Mesenchymal stem cell (in vitro differentiated cells and primary cell): Measurements from ENCODE around the gene THBS1.

Experiments
- DNase-seq: peaks from one replicate; pipeline ENCODE4 v3.0.0-alpha.2; 2013
- H2AFZ ChIP-seq: one replicate; pipeline ENCODE4 v1.6.1; 2013; ENCODE audit warnings: low read depth, mild to moderate bottlenecking, control low read depth, inconsistent platforms, low read length, moderate library complexity
- H2AK5ac ChIP-seq: 2 replicates; pipeline ENCODE4 v1.6.1; 2013; ENCODE audit warnings: low read length, moderate library complexity, mild to moderate bottlenecking, inconsistent platforms; ENCODE audit not compliant: severe bottlenecking
- H2BK120ac ChIP-seq: one replicate; pipeline ENCODE4 v1.6.1; 2013; ENCODE audit warnings: low read depth, mild to moderate bottlenecking, inconsistent platforms, low read length, moderate library complexity
- H2BK12ac ChIP-seq, 2 experiments: one replicate each; pipeline ENCODE4 v1.6.1; 2013; ENCODE audit warnings: inconsistent platforms in 2 of 2, low read length in 2 of 2, mild to moderate bottlenecking in 2 of 2, moderate library complexity in 2 of 2, control low read depth in 1 of 2
- H2BK15ac ChIP-seq: one replicate; pipeline ENCODE4 v1.6.1; 2013; ENCODE audit warnings: mild to moderate bottlenecking, low read depth, inconsistent platforms; ENCODE audit not compliant: poor library complexity, severe bottlenecking
- H2BK5ac ChIP-seq: 2 replicates; pipeline ENCODE4 v1.6.1; 2013; ENCODE audit warnings: low read depth, mild to moderate bottlenecking, low read length, control low read depth, inconsistent platforms; ENCODE audit not compliant: poor library complexity, severe bottlenecking
- H3K14ac ChIP-seq, 2 experiments: one replicate each; pipeline ENCODE4 v1.6.1; 2013; ENCODE audit warnings: inconsistent platforms in 2 of 2, low read length in 2 of 2, control low read depth in 1 of 2, mild to moderate bottlenecking in 1 of 2, moderate library complexity in 1 of 2
- H3K18ac ChIP-seq, 2 experiments: one replicate each; pipeline ENCODE4 v1.6.1; 2013; ENCODE audit warnings: inconsistent platforms in 2 of 2, low read length in 2 of 2, control low read depth in 1 of 2, low read depth in 1 of 2, mild to moderate bottlenecking in 1 of 2
- H3K23ac ChIP-seq, 2 experiments: one replicate each; pipeline ENCODE4 v1.6.1; 2013; ENCODE audit warnings: inconsistent platforms in 2 of 2, low read length in 2 of 2, mild to moderate bottlenecking in 2 of 2, moderate library complexity in 2 of 2, control low read depth in 1 of 2
- H3K27ac ChIP-seq: 2 replicates; pipeline ENCODE4 v1.5.1; 2013; ENCODE audit warnings: mild to moderate bottlenecking, moderate library complexity, low read length, control low read depth, inconsistent platforms; ENCODE audit not compliant: poor library complexity, severe bottlenecking
- H3K27me3 ChIP-seq, 2 experiments: 2 replicates each; pipeline versions ENCODE4 v1.6.1 to v1.7.0; 2013; ENCODE audit warnings: low read length in 2 of 2, mild to moderate bottlenecking in 2 of 2, moderate library complexity in 2 of 2, control low read depth in 1 of 2, inconsistent platforms in 1 of 2; ENCODE audit not compliant: control insufficient read depth in 1 of 2, insufficient read depth in 1 of 2
- H3K36me3 ChIP-seq, 2 experiments: 2 replicates each; pipeline versions ENCODE4 v1.6.1 to v1.7.0; 2013; ENCODE audit warnings: low read length in 2 of 2, control low read depth in 1 of 2, inconsistent platforms in 1 of 2, low read depth in 1 of 2, mild to moderate bottlenecking in 1 of 2; ENCODE audit not compliant: insufficient read depth in 2 of 2, control insufficient read depth in 1 of 2
- H3K4ac ChIP-seq, 2 experiments: one replicate each; pipeline ENCODE4 v1.6.1; 2013; ENCODE audit warnings: inconsistent platforms in 2 of 2, low read length in 2 of 2, mild to moderate bottlenecking in 2 of 2, moderate library complexity in 2 of 2, control low read depth in 1 of 2, low read depth in 1 of 2
- H3K4me1 ChIP-seq: 2 replicates; pipeline ENCODE4 v1.6.1; 2013; ENCODE audit warnings: low read depth, low read length, control low read depth; ENCODE audit not compliant: control insufficient read depth, insufficient read depth
- H3K4me2 ChIP-seq: 2 replicates; pipeline ENCODE4 v1.6.1; 2013; ENCODE audit warnings: low read length, mild to moderate bottlenecking, inconsistent platforms; ENCODE audit not compliant: poor library complexity, severe bottlenecking
- H3K4me3 ChIP-seq, 2 experiments: 2 replicates each; pipeline versions ENCODE4 v1.5.1 to v1.7.0; 2013; ENCODE audit warnings: low read length in 2 of 2, mild to moderate bottlenecking in 2 of 2, control low read depth in 1 of 2, low read depth in 1 of 2; ENCODE audit not compliant: insufficient read depth in 1 of 2
- H3K79me1 ChIP-seq: replicated peaks from 2 replicates; pipeline ENCODE4 v1.6.1; 2013; ENCODE audit warnings: mild to moderate bottlenecking, control low read depth, low read length, inconsistent platforms; ENCODE audit not compliant: poor library complexity, severe bottlenecking
- H3K9ac ChIP-seq: 2 replicates; pipeline ENCODE4 v1.7.0; 2013; ENCODE audit warnings: mild to moderate bottlenecking, low read length, moderate library complexity
- H3K9me3 ChIP-seq: 2 replicates; pipeline ENCODE4 v1.7.0; 2013; ENCODE audit warnings: mild to moderate bottlenecking, low read length; ENCODE audit not compliant: control insufficient read depth
- H4K8ac ChIP-seq: one replicate; pipeline ENCODE4 v1.6.1; 2013; ENCODE audit warnings: inconsistent platforms, mild to moderate bottlenecking, low read length, moderate library complexity
- H4K91ac ChIP-seq: one replicate; pipeline ENCODE4 v1.6.1; 2013; ENCODE audit warnings: mild to moderate bottlenecking, low read length, inconsistent platforms
- WGBS: methylation state at CpG from one replicate; pipeline ENCODE4 v1.1.7; 2013; ENCODE audit warnings: mixed read lengths; 5-methylcytosine and 5-hydroxymethylcytosine counted together

THBS1 gene

DNA sequence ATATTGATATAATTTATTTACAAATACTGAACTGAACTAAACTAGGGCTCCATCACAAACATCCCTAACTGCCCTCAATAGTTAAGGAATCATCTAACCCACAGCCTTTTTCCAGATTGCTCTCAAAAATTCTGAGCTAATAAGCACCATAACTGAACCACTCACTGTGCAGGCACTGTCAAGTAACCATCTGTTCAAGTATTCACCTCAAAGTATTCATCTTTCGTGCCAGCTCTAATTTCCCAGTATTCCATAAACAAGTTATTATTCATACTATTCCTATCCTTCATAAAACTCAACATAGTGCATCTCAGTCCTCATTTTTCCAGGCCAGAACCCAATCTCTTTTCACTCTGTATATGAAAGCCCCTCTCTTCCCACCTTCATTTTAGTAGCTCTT lies 41.1 kb downstream of the THBS1 start:
- no peaks in the 10 kb centered on the region for H3K27me3 ChIP-seq
- H3K4me2 ChIP-seq: no peak overlapping the region
- no peak overlapping the region for H2BK5ac ChIP-seq
- no peak overlapping the region for H3K9ac ChIP-seq
- H2BK15ac ChIP-seq: no peak overlapping the region
- H3K4me3 ChIP-seq: no peak overlapping the region
- H4K91ac ChIP-seq: no peak overlapping the region
- no peak overlapping the region for H2AFZ ChIP-seq
- no peak overlapping the region for H3K23ac ChIP-seq
- 97% methylated on average over 1 of the region's 1 CpG for WGBS
- H3K27ac ChIP-seq: no peak overlapping the region
- H3K79me1 ChIP-seq: no peaks in the 10 kb centered on the region
- H3K36me3 ChIP-seq: no peaks in the 10 kb centered on the region
- H3K18ac ChIP-seq: no peak overlapping the region
- H3K9me3 ChIP-seq: no peaks in the 10 kb centered on the region
- no peak overlapping the region for H2BK120ac ChIP-seq
- H3K4me1 ChIP-seq: peaks cover 11% of the 10 kb centered on the region
- no peak overlapping the region for H3K14ac ChIP-seq
- H3K4ac ChIP-seq: no peak overlapping the region
- H4K8ac ChIP-seq: no peak overlapping the region
- no peak overlapping the region for H2AK5ac ChIP-seq
- H2BK12ac ChIP-seq: no peak overlapping the region
- DNase-seq: no peak

DNA sequence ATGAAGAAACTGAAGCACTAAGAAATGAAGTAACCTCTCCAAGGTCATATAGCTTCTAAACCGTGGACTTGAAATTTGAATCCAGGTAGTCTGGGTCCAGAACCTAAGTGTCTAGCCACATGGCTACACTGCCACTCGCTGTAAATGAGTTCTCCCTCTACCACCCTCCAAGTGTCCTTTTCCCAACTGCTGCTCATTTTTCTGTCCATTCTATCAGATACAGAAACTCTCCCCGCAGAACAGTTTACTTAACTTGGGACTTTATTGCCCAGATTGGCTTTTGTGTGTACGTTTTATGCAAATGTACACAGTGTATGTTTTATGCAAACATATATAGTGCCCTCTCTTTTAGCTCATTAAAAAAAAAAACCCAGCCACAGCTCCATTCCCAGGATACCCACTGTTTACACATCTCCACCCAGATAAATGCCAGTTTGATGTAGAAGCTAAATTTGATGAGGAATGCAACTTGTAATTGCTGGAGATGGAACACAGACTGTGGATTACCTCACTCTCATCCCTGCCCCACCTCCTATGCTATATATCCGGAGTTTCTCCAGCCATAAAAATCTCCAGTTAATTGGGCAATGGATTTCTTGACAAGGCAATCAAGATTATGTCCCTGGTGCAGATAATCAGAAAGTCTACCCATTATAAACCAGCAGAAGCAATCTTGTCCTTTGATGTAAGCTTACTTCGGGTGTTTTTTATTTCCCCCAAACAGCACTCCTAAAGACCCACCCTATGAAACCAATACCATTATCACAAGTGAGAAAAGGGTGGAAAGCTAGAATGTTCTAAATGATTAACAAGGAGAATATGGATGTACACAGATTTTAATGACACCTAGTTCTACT lies 42.0 kb downstream of the THBS1 start:
- Histone ChIP-seq H3K4ac (no peak overlapping the region), H2BK120ac (no peak overlapping the region), H2AK5ac (no peak overlapping the region), H2AFZ (no peak overlapping the region), H2BK15ac (no peak overlapping the region), H3K4me3 (no peak overlapping the region), H2BK12ac (peak overlapping the region in 1 of 2 experiments; percentile 51), H3K14ac (no peak overlapping the region), H4K8ac (no peak overlapping the region), H3K9me3 (no peaks in the 10 kb centered on the region), H3K36me3 (no peaks in the 10 kb centered on the region), H3K18ac (no peak overlapping the region), H3K79me1 (no peaks in the 10 kb centered on the region), H3K27ac (no peak overlapping the region), H3K9ac (no peak overlapping the region), H3K4me1 (peaks cover 11% of the 10 kb centered on the region), H4K91ac (no peak overlapping the region), H2BK5ac (no peak overlapping the region), H3K4me2 (no peak overlapping the region), H3K27me3 (no peaks in the 10 kb centered on the region), H3K23ac (no peak overlapping the region)
- 78% methylated on average over 5 of the region's 6 CpGs for WGBS
- DNase-seq: peak; percentile 3

DNA sequence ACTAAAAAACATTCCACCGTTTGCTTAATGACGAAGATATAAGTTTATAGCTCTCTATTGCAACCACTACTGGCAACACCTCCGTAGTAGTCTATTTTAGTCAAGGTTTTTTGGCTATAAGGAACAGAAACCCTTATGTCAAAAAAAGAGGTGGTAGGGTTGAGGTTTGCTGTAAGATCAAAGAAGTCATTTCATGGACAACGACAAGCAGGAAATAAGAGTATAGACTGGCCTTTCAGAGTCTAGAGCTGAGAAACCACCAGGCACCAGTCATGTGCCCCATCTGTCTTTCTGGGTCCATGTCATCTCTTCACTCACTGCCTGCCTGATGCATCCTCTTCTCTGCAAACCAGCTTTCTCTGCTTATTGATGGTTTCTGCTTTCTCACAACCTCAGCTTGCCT lies 42.7 kb downstream of the THBS1 start:
- H3K27ac ChIP-seq: no peak overlapping the region
- H3K4me1 ChIP-seq: peaks cover 11% of the 10 kb centered on the region
- H3K9me3 ChIP-seq: no peaks in the 10 kb centered on the region
- WGBS: 93% methylated on average over 2 of the region's 4 CpGs
- H3K9ac ChIP-seq: no peak overlapping the region
- no peak overlapping the region for H3K14ac ChIP-seq
- no peaks in the 10 kb centered on the region for H3K36me3 ChIP-seq
- H3K79me1 ChIP-seq: no peaks in the 10 kb centered on the region
- peak overlapping the region in 1 of 2 experiments; percentile 89 for H3K4ac ChIP-seq
- H3K4me2 ChIP-seq: no peak overlapping the region
- no peak overlapping the region for H4K91ac ChIP-seq
- peak overlapping the region; percentile 54 for H2BK15ac ChIP-seq
- H3K18ac ChIP-seq: peak overlapping the region in 1 of 2 experiments; percentile 9
- H2AFZ ChIP-seq: no peak overlapping the region
- no peaks in the 10 kb centered on the region for H3K27me3 ChIP-seq
- H3K23ac ChIP-seq: no peak overlapping the region
- peak overlapping the region; percentile 29 for H4K8ac ChIP-seq
- no peak overlapping the region for H2BK5ac ChIP-seq
- DNase-seq: no peak
- H3K4me3 ChIP-seq: no peak overlapping the region
- peak overlapping the region in 1 of 2 experiments; percentile 75 for H2BK12ac ChIP-seq
- H2AK5ac ChIP-seq: no peak overlapping the region
- no peak overlapping the region for H2BK120ac ChIP-seq

DNA sequence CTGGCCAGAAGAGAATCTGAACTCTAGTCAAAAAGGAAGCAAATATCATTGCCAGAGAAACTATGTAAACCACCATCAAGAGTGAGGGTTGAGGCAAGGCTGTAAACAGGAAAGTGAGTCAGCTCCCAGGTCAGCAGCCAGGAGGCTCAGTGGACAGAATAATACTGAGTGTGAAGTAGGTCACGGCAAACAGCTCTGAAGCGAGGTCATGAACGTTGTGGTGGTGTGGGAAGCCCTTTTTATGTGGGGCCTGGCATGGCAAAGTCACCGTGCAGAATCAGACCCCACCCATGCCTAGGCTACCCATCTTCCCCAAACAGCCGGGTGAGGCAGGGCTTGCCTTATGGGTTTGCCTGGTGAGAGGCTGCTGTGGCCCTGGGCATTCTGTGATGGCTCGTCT lies 43.9 kb downstream of the THBS1 start:
- H3K9ac ChIP-seq: no peak overlapping the region
- H3K4me2 ChIP-seq: no peak overlapping the region
- no peaks in the 10 kb centered on the region for H3K36me3 ChIP-seq
- peak overlapping the region; percentile 58 for H3K27ac ChIP-seq
- peak overlapping the region; percentile 75 to 96 for H3K18ac ChIP-seq
- no peak overlapping the region for H3K23ac ChIP-seq
- no peaks in the 10 kb centered on the region for H3K27me3 ChIP-seq
- H2BK12ac ChIP-seq: peak overlapping the region; percentile 94 to 99
- H3K4me1 ChIP-seq: peaks cover 15% of the 10 kb centered on the region
- peak overlapping the region; percentile 92 for H2BK120ac ChIP-seq
- H3K14ac ChIP-seq: no peak overlapping the region
- peak overlapping the region; percentile 33 for H2BK5ac ChIP-seq
- H2AK5ac ChIP-seq: peak overlapping the region; percentile 88
- no peaks in the 10 kb centered on the region for H3K79me1 ChIP-seq
- WGBS: 23% methylated on average over 5 of the region's 6 CpGs
- peak overlapping the region; percentile 85 for H4K91ac ChIP-seq
- H3K4me3 ChIP-seq: no peak overlapping the region
- H2AFZ ChIP-seq: no peak overlapping the region
- H4K8ac ChIP-seq: peak overlapping the region; percentile 87
- no peaks in the 10 kb centered on the region for H3K9me3 ChIP-seq
- H2BK15ac ChIP-seq: peak overlapping the region; percentile 98
- DNase-seq: peak; percentile 94
- peak overlapping the region; percentile 60 to 89 for H3K4ac ChIP-seq
